Activated CD4-positive, alpha-beta T cell treated with anti-CD3 and anti-CD28 coated beads for 36 hours (primary cell): ENCODE measurements around the gene DEK. TPM values are rescaled to one million over a fixed set of nuclear protein-coding genes. Genes with fewer than 3 reads are reported as not detected.
"Not testable (repeated sequence)": the region's sequence is repeated elsewhere in the genome, so short reads cannot be mapped to it uniquely, and the experiment has no call there.

ENCODE experiments used
- ATAC-seq: fragments of 200-7000 bp; cut with Tn5 transposase; one replicate; pipeline ENCODE4 v1.10.0; 2021; ENCODE audit warnings: mild to moderate bottlenecking, moderate library complexity
- CTCF ChIA-PET: fragments of 350-600 bp; sonication (Branson Sonifier 250); formaldehyde crosslinking; loops from one replicate; lab custom pipeline; 2021; ENCODE audit warnings: antibody characterized with exemption; lab: Charles Lee
- POLR2A ChIA-PET: fragments of 350-600 bp; sonication (Branson Sonifier 250); formaldehyde crosslinking; loops from one replicate; lab custom pipeline; 2021; ENCODE audit warnings: antibody characterized with exemption, inconsistent platforms; lab: Charles Lee
- DNase-seq: peaks from one replicate; pipeline ENCODE4 v3.0.0-alpha.2; 2020
- H3K27ac Mint-ChIP-seq: one replicate; pipeline ENCODE4 v1.8.0; 2021; ENCODE audit warnings: mixed read lengths
- H3K27me3 Mint-ChIP-seq: one replicate; pipeline ENCODE4 v1.8.0; 2021; ENCODE audit warnings: mixed read lengths
- H3K36me3 Mint-ChIP-seq: one replicate; pipeline ENCODE4 v1.8.0; 2021; ENCODE audit warnings: low read depth, mixed read lengths
- H3K4me1 Mint-ChIP-seq: one replicate; pipeline ENCODE4 v1.8.0; 2021; ENCODE audit warnings: mixed read lengths
- H3K4me3 Mint-ChIP-seq: one replicate; pipeline ENCODE4 v1.8.0; 2021; ENCODE audit warnings: mild to moderate bottlenecking, moderate library complexity, mixed read lengths
- H3K9me3 Mint-ChIP-seq: one replicate; pipeline ENCODE4 v1.8.0; 2021; ENCODE audit warnings: low read depth, mixed read lengths
- intact Hi-C, 2 experiments: fragments of 100-400 bp; cut with DNase I in 1 of 2; cut with micrococcal nuclease in 1 of 2; formaldehyde crosslinking; loops; one replicate each; pipeline versions ENCODE4 v1.14.2 to v1.15.1; 2022 to 2024; cut with DNase I, micrococcal nuclease
- total RNA-seq, 2 experiments: library from RNA; stranded (reverse); gene quantifications; one replicate each; pipeline ENCODE4 v1.2.3, GENCODE V29; 2021

The DEK gene
- total RNA-seq, 2 experiments from 2014 or later: 201 to 273 TPM

DNA sequence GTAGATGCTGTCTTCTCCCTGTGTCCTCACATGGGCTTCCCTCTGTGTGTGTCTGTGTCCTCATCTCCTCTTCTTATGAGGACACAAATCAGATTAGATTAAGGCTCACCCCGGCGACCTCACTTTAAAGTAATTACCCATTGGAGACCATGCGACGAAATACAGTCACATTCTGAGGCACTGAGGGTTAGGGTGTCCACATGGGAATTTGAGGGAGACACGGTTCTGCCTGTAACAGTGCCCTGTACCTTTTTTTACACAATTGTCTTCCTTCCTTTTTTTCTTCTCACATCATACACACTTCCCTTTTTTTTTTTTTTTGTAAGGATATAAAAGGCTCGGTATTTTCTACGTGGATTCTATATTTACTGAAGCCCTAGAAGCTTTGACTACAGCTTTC lies 48.9 kb downstream of the DEK start:
- Mint-ChIP-seq H3K27me3 (no peaks in the 10 kb centered on the region), H3K27ac (no peak overlapping the region), H3K4me3 (no peak overlapping the region), H3K4me1 (peaks cover 25% of the 10 kb centered on the region), H3K36me3 (peaks cover 26% of the 10 kb centered on the region), H3K9me3 (no peaks in the 10 kb centered on the region)
- intact Hi-C loops: no loop called here
- ChIA-PET CTCF (interaction anchor here (0.6 kb wide), 1 partner anchor 288 kb away, joined by 3 read pairs; no protein-coding TSS in a partner anchor), POLR2A (no interaction called here)
- no peak for ATAC-seq
- DNase-seq: no peak

- no peaks in the 10 kb centered on the region for H3K9me3 Mint-ChIP-seq
- POLR2A ChIA-PET: no interaction called here
- H3K4me3 Mint-ChIP-seq: peak overlapping the region; percentile 2
- ATAC-seq (no peak), DNase-seq (no peak)
- peaks cover 25% of the 10 kb centered on the region for H3K36me3 Mint-ChIP-seq
- H3K27me3 Mint-ChIP-seq: no peaks in the 10 kb centered on the region
- H3K4me1 Mint-ChIP-seq: peaks cover 25% of the 10 kb centered on the region
- no peak overlapping the region for H3K27ac Mint-ChIP-seq
- intact Hi-C loops: no loop called here
- CTCF ChIA-PET: no interaction called here
Observed at GRCh38 chr6:18214003-18214402, 50.3 kb downstream of the DEK start.

- ATAC-seq (no peak), DNase-seq (no peak)
- Mint-ChIP-seq H3K36me3 (peaks cover 23% of the 10 kb centered on the region), H3K9me3 (no peaks in the 10 kb centered on the region), H3K27ac (no peak overlapping the region), H3K4me3 (no peak overlapping the region), H3K27me3 (no peaks in the 10 kb centered on the region), H3K4me1 (peaks cover 25% of the 10 kb centered on the region)
- ChIA-PET CTCF (no interaction called here), POLR2A (interaction anchor here (0.6 kb wide), 1 partner anchor 509 kb away, joined by 3 read pairs; no protein-coding TSS in a partner anchor)
- intact Hi-C loops: no loop called here
Observed at GRCh38 chr6:18213439-18213838, 50.9 kb downstream of the DEK start.

- ATAC-seq: no peak
- Mint-ChIP-seq H3K4me1 (peaks cover 25% of the 10 kb centered on the region), H3K4me3 (no peak overlapping the region), H3K27ac (no peak overlapping the region), H3K9me3 (no peaks in the 10 kb centered on the region), H3K27me3 (no peaks in the 10 kb centered on the region), H3K36me3 (peaks cover 16% of the 10 kb centered on the region)
- ChIA-PET CTCF (no interaction called here), POLR2A (no interaction called here)
- DNase-seq: no peak
- intact Hi-C loops: no loop called here
Observed at GRCh38 chr6:18212231-18212630, 52.1 kb downstream of the DEK start.

DNA sequence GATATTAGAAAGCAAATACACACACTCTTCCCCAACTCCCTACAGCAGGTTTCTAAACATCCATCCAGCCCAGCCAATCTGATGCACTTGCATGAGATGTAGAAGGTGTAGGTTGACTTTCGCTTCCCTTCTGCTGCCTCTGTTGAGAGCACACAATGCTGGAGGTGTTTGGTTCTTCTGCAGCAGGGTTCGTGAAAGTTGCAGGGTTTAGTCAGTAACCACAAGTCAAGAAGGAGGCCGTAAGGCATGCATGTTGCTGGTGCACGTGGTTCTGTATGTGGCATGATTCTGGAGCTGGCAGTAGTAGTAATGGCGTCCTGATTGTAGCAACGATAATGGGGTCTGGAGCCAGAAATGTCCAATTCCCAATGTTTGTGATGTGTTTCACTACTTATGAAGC lies 53.0 kb downstream of the DEK start:
- ATAC-seq (peak; percentile 92), DNase-seq (peak; percentile 55)
- no peaks in the 10 kb centered on the region for H3K27me3 Mint-ChIP-seq
- H3K4me1 Mint-ChIP-seq: peaks cover 25% of the 10 kb centered on the region
- H3K27ac Mint-ChIP-seq: no peak overlapping the region
- H3K36me3 Mint-ChIP-seq: peaks cover 12% of the 10 kb centered on the region
- intact Hi-C loops: no loop called here
- H3K4me3 Mint-ChIP-seq: no peak overlapping the region
- POLR2A ChIA-PET: no interaction called here
- CTCF ChIA-PET: no interaction called here
- no peaks in the 10 kb centered on the region for H3K9me3 Mint-ChIP-seq

GRCh38 chr6:18210707-18211106 lies 53.6 kb downstream of the DEK start:
- no peaks in the 10 kb centered on the region for H3K9me3 Mint-ChIP-seq
- DNase-seq (no peak), ATAC-seq (no peak)
- H3K27ac Mint-ChIP-seq: no peak overlapping the region
- POLR2A ChIA-PET: no interaction called here
- peaks cover 25% of the 10 kb centered on the region for H3K4me1 Mint-ChIP-seq
- peaks cover 11% of the 10 kb centered on the region for H3K36me3 Mint-ChIP-seq
- CTCF ChIA-PET: no interaction called here
- intact Hi-C loops: no loop called here
- no peaks in the 10 kb centered on the region for H3K27me3 Mint-ChIP-seq
- H3K4me3 Mint-ChIP-seq: no peak overlapping the region

DNA sequence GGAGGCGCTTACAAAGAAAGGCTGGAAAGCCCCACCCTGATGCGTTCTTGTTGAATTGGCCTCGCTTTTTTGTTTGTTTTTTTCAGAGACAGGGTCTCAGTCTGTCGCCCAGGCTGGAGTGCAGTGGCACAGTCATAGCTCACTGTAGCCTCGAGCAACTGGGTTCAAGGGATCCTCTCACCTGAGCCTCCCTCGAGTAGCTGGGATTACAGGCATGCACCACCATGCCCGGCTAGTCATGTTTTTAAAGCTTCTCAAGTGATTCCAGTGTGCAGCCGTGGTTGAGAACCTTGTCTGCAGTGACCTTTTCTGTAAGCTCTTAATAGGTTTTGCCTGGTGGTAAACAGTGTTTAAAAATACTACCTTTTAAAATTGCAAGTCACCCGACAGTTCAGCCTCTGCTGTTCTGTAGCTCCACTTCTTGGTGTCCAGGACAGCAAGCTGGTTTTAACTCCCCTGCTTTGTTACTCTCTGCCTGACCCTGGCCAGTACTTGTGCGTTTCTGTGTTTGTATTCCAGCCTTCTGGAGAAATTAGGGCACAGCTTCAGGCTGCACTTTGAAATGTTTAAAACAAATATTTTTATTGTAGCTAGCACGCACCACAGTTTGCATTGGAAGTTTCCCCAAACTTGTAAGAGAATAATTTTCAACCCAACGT lies 54.7 kb downstream of the DEK start:
- Mint-ChIP-seq H3K27me3 (no peaks in the 10 kb centered on the region), H3K9me3 (no peaks in the 10 kb centered on the region), H3K4me3 (no peak overlapping the region), H3K4me1 (peaks cover 25% of the 10 kb centered on the region), H3K27ac (no peak overlapping the region), H3K36me3 (peaks cover 11% of the 10 kb centered on the region)
- ChIA-PET CTCF (interaction anchor here (0.7 to 1.0 kb wide), 2 partner anchors 10 to 16 kb away, joined by 3 read pairs; no protein-coding TSS in a partner anchor), POLR2A (interaction anchor here (0.6 kb wide), 1 partner anchor 50 kb away, joined by 5 read pairs; no protein-coding TSS in a partner anchor)
- no peak for ATAC-seq
- DNase-seq: no peak
- intact Hi-C loops: no loop called here

- H3K27me3 Mint-ChIP-seq, DNase-seq, ATAC-seq, intact Hi-C loops, H3K4me3 Mint-ChIP-seq, H3K9me3 Mint-ChIP-seq, POLR2A ChIA-PET, H3K27ac Mint-ChIP-seq: not testable (repeated sequence)
- Mint-ChIP-seq H3K36me3 (peaks cover 11% of the 10 kb centered on the region), H3K4me1 (peaks cover 19% of the 10 kb centered on the region)
- CTCF ChIA-PET: interaction anchor here (0.6 to 0.7 kb wide), 2 partner anchors 17 to 1883 kb away, joined by 3 to 4 read pairs; no protein-coding TSS in a partner anchor
Observed at GRCh38 chr6:18208778-18209177, 55.6 kb downstream of the DEK start.

GRCh38 chr6:18207949-18208348 lies 56.4 kb downstream of the DEK start:
- Mint-ChIP-seq H3K4me1 (peaks cover 12% of the 10 kb centered on the region), H3K36me3 (peaks cover 11% of the 10 kb centered on the region), H3K27me3 (no peaks in the 10 kb centered on the region), H3K27ac (no peak overlapping the region), H3K4me3 (no peak overlapping the region), H3K9me3 (no peaks in the 10 kb centered on the region)
- intact Hi-C loops: no loop called here
- DNase-seq (no peak), ATAC-seq (no peak)
- CTCF ChIA-PET: no interaction called here
- POLR2A ChIA-PET: interaction anchor here (0.6 kb wide), 1 partner anchor 1825 kb away, joined by 6 read pairs; no protein-coding TSS in a partner anchor

- H3K27me3 Mint-ChIP-seq: no peaks in the 10 kb centered on the region
- no peaks in the 10 kb centered on the region for H3K9me3 Mint-ChIP-seq
- H3K4me1 Mint-ChIP-seq: peaks cover 10% of the 10 kb centered on the region
- peaks cover 10% of the 10 kb centered on the region for H3K36me3 Mint-ChIP-seq
- H3K4me3 Mint-ChIP-seq: no peak overlapping the region
- CTCF ChIA-PET: no interaction called here
- intact Hi-C loops: no loop called here
- DNase-seq: no peak
- ATAC-seq: no peak
- no peak overlapping the region for H3K27ac Mint-ChIP-seq
- POLR2A ChIA-PET: interaction anchor here (0.6 kb wide), 1 partner anchor 1825 kb away, joined by 6 read pairs; no protein-coding TSS in a partner anchor
Observed at GRCh38 chr6:18207438-18207837, 56.9 kb downstream of the DEK start.

- ChIA-PET CTCF (interaction anchor here (0.6 kb wide), 2 partner anchors 14 to 16 kb away, joined by 3 to 4 read pairs; no protein-coding TSS in a partner anchor), POLR2A (no interaction called here)
- no peaks in the 10 kb centered on the region for H3K27me3 Mint-ChIP-seq
- H3K27ac Mint-ChIP-seq: no peak overlapping the region
- ATAC-seq (no peak), DNase-seq (no peak)
- peaks cover 9% of the 10 kb centered on the region for H3K4me1 Mint-ChIP-seq
- H3K4me3 Mint-ChIP-seq: no peak overlapping the region
- H3K9me3 Mint-ChIP-seq: no peaks in the 10 kb centered on the region
- H3K36me3 Mint-ChIP-seq: peaks cover 14% of the 10 kb centered on the region
- intact Hi-C loops: no loop called here
Observed at GRCh38 chr6:18206591-18206990, 57.7 kb downstream of the DEK start.

GRCh38 chr6:18204691-18205090 lies 59.6 kb downstream of the DEK start:
- ChIA-PET POLR2A (no interaction called here), CTCF (no interaction called here)
- H3K36me3 Mint-ChIP-seq: peaks cover 15% of the 10 kb centered on the region

More at GRCh38 chr6:18204691-18205090, 59.6 kb downstream of the DEK start:
- Mint-ChIP-seq H3K27ac (no peak overlapping the region), H3K27me3 (no peaks in the 10 kb centered on the region), H3K4me3 (no peak overlapping the region), H3K9me3 (no peaks in the 10 kb centered on the region), H3K4me1 (no peaks in the 10 kb centered on the region)
- no peak for DNase-seq
- intact Hi-C loops: no loop called here
- ATAC-seq: no peak
